Skeletal muscle satellite cell (primary cell): ENCODE data around the gene NSD2.
"Not testable (repeated sequence)": the region's sequence is repeated elsewhere in the genome, so short reads cannot be mapped to it uniquely, and the experiment has no call there.

Experiments used
- H3K27me3 ChIP-seq: 2 replicates; pipeline ENCODE4 v1.7.0; 2013; ENCODE audit warnings: low read length; ENCODE audit not compliant: control insufficient read depth, insufficient read depth
- H3K36me3 ChIP-seq: 2 replicates; pipeline ENCODE4 v1.7.0; 2013; ENCODE audit warnings: mild to moderate bottlenecking, control low read depth, low read length; ENCODE audit not compliant: insufficient read depth
- H3K4me1 ChIP-seq: 2 replicates; pipeline ENCODE4 v1.7.0; 2013; ENCODE audit warnings: low read length; ENCODE audit not compliant: control insufficient read depth, insufficient read depth
- H3K4me2 ChIP-seq: 2 replicates; pipeline ENCODE4 v1.7.0; 2013; ENCODE audit warnings: mild to moderate bottlenecking, low read length
- H3K4me3 ChIP-seq: 2 replicates; pipeline ENCODE4 v1.7.0; 2013; ENCODE audit warnings: low read length
- H3K9ac ChIP-seq: 2 replicates; pipeline ENCODE4 v1.7.0; 2013; ENCODE audit warnings: mild to moderate bottlenecking, low read depth, low read length, moderate library complexity
- H3K9me3 ChIP-seq: replicated peaks from 2 replicates; pipeline ENCODE4 v1.7.0; 2013; ENCODE audit warnings: mild to moderate bottlenecking, control low read depth, low read length

The NSD2 gene

GRCh38 chr4:1903035-1903434, 31.8 kb downstream of the NSD2 start:
- H3K9ac ChIP-seq = no peak overlapping the region
- peaks cover 3% of the 10 kb centered on the region for H3K4me1 ChIP-seq
- peaks cover 45% of the 10 kb centered on the region for H3K36me3 ChIP-seq
- no peaks in the 10 kb centered on the region for H3K9me3 ChIP-seq
- no peaks in the 10 kb centered on the region for H3K27me3 ChIP-seq
- no peak overlapping the region for H3K4me2 ChIP-seq
- H3K4me3 ChIP-seq = no peak overlapping the region

GRCh38 chr4:1904042-1904441, 32.8 kb downstream of the NSD2 start:
- peaks cover 53% of the 10 kb centered on the region for H3K36me3 ChIP-seq
- H3K4me1 ChIP-seq = peaks cover 3% of the 10 kb centered on the region
- H3K27me3 ChIP-seq = no peaks in the 10 kb centered on the region
- no peak overlapping the region for H3K4me2 ChIP-seq
- no peak overlapping the region for H3K4me3 ChIP-seq
- H3K9ac ChIP-seq = no peak overlapping the region
- no peaks in the 10 kb centered on the region for H3K9me3 ChIP-seq

GRCh38 chr4:1907848-1908525, 36.8 kb downstream of the NSD2 start:
- no peak overlapping the region for H3K4me2 ChIP-seq
- H3K4me1 ChIP-seq = peaks cover 6% of the 10 kb centered on the region
- H3K27me3 ChIP-seq = no peaks in the 10 kb centered on the region
- H3K4me3 ChIP-seq = no peak overlapping the region
- no peaks in the 10 kb centered on the region for H3K9me3 ChIP-seq
- no peak overlapping the region for H3K9ac ChIP-seq
- H3K36me3 ChIP-seq = peaks cover 33% of the 10 kb centered on the region

GRCh38 chr4:1909696-1910095, 38.5 kb downstream of the NSD2 start:
- H3K9me3 ChIP-seq, H3K27me3 ChIP-seq, H3K4me3 ChIP-seq, H3K4me2 ChIP-seq, H3K4me1 ChIP-seq, H3K9ac ChIP-seq: not testable (repeated sequence)
- H3K36me3 ChIP-seq = peaks cover 32% of the 10 kb centered on the region

GRCh38 chr4:1910643-1911042, 39.5 kb downstream of the NSD2 start:
- H3K4me2 ChIP-seq = no peak overlapping the region
- H3K9ac ChIP-seq = no peak overlapping the region
- no peak overlapping the region for H3K4me3 ChIP-seq
- H3K36me3 ChIP-seq = peaks cover 29% of the 10 kb centered on the region
- H3K27me3 ChIP-seq = no peaks in the 10 kb centered on the region
- peaks cover 6% of the 10 kb centered on the region for H3K4me1 ChIP-seq
- H3K9me3 ChIP-seq = no peaks in the 10 kb centered on the region

GRCh38 chr4:1911316-1911715, 40.1 kb downstream of the NSD2 start:
- H3K36me3 ChIP-seq = peaks cover 33% of the 10 kb centered on the region
- not testable (repeated sequence) for H3K4me2 ChIP-seq, H3K27me3 ChIP-seq, H3K9ac ChIP-seq, H3K4me1 ChIP-seq, H3K4me3 ChIP-seq, H3K9me3 ChIP-seq

GRCh38 chr4:1922821-1923220, 51.6 kb downstream of the NSD2 start:
- no peak overlapping the region for H3K4me2 ChIP-seq
- peaks cover 8% of the 10 kb centered on the region for H3K4me1 ChIP-seq
- peaks cover 35% of the 10 kb centered on the region for H3K36me3 ChIP-seq
- no peaks in the 10 kb centered on the region for H3K27me3 ChIP-seq
- no peaks in the 10 kb centered on the region for H3K9me3 ChIP-seq
- no peak overlapping the region for H3K9ac ChIP-seq
- H3K4me3 ChIP-seq = no peak overlapping the region

GRCh38 chr4:1927675-1928074, 56.5 kb downstream of the NSD2 start:
- Histone ChIP-seq H3K27me3 (no peaks in the 10 kb centered on the region), H3K9ac (no peak overlapping the region), H3K4me2 (no peak overlapping the region), H3K9me3 (no peaks in the 10 kb centered on the region), H3K4me1 (peaks cover 17% of the 10 kb centered on the region), H3K4me3 (no peak overlapping the region), H3K36me3 (peaks cover 39% of the 10 kb centered on the region)

GRCh38 chr4:1928356-1929239, 57.4 kb downstream of the NSD2 start:
- Histone ChIP-seq H3K27me3 (no peaks in the 10 kb centered on the region), H3K9me3 (no peaks in the 10 kb centered on the region), H3K9ac (no peak overlapping the region), H3K4me2 (no peak overlapping the region), H3K36me3 (peaks cover 40% of the 10 kb centered on the region), H3K4me1 (peaks cover 17% of the 10 kb centered on the region), H3K4me3 (no peak overlapping the region)

- Histone ChIP-seq H3K27me3 (no peaks in the 10 kb centered on the region), H3K4me3 (no peak overlapping the region), H3K4me2 (no peak overlapping the region), H3K4me1 (peaks cover 18% of the 10 kb centered on the region), H3K9ac (no peak overlapping the region), H3K36me3 (peaks cover 34% of the 10 kb centered on the region), H3K9me3 (no peaks in the 10 kb centered on the region)
Observed at GRCh38 chr4:1932736-1933135, 61.5 kb downstream of the NSD2 start.

- H3K9me3 ChIP-seq = no peaks in the 10 kb centered on the region
- peaks cover 36% of the 10 kb centered on the region for H3K36me3 ChIP-seq
- no peaks in the 10 kb centered on the region for H3K27me3 ChIP-seq
- H3K4me2 ChIP-seq = no peak overlapping the region
- H3K4me1 ChIP-seq = peaks cover 12% of the 10 kb centered on the region
- H3K4me3 ChIP-seq = no peak overlapping the region
- H3K9ac ChIP-seq = no peak overlapping the region
Observed at GRCh38 chr4:1933700-1934099, 62.5 kb downstream of the NSD2 start.

- peaks cover 27% of the 10 kb centered on the region for H3K4me1 ChIP-seq
- H3K4me3 ChIP-seq = no peak overlapping the region
- H3K9ac ChIP-seq = no peak overlapping the region
- no peaks in the 10 kb centered on the region for H3K9me3 ChIP-seq
- no peak overlapping the region for H3K4me2 ChIP-seq
- peaks cover 34% of the 10 kb centered on the region for H3K36me3 ChIP-seq
- no peaks in the 10 kb centered on the region for H3K27me3 ChIP-seq
Observed at GRCh38 chr4:1937550-1937949, 66.4 kb downstream of the NSD2 start.
